HUES64 (cell line): ENCODE results near the gene DDC.
"Not testable (repeated sequence)": the region's sequence is repeated elsewhere in the genome, so short reads cannot be mapped to it uniquely, and the experiment has no call there.

Source experiments
- H3K27ac ChIP-seq: 2 replicates; pipeline ENCODE4 v1.7.0; 2013; ENCODE audit warnings: low read depth, low read length, inconsistent platforms
- H3K27me3 ChIP-seq: 2 replicates; pipeline ENCODE4 v1.6.1; 2013; ENCODE audit warnings: mild to moderate bottlenecking, low read length; ENCODE audit not compliant: insufficient read depth
- H3K36me3 ChIP-seq: 2 replicates; pipeline ENCODE4 v1.6.1; 2013; ENCODE audit warnings: mild to moderate bottlenecking, low read length; ENCODE audit not compliant: insufficient read depth
- H3K4me1 ChIP-seq: 2 replicates; pipeline ENCODE4 v1.6.1; 2013; ENCODE audit warnings: mild to moderate bottlenecking, low read length, moderate library complexity; ENCODE audit not compliant: insufficient read depth
- H3K4me3 ChIP-seq: 2 replicates; pipeline ENCODE4 v1.5.1; 2013; ENCODE audit warnings: mild to moderate bottlenecking, low read length, moderate library complexity
- H3K9ac ChIP-seq: 2 replicates; pipeline ENCODE4 v1.6.1; 2013; ENCODE audit warnings: mild to moderate bottlenecking, low read depth, low read length
- H3K9me3 ChIP-seq: 2 replicates; pipeline ENCODE4 v1.6.1; 2013; ENCODE audit warnings: low read depth, low read length; ENCODE audit not compliant: insufficient read depth
- WGBS: fragments of 150-250, 120-280 bp; methylation state at CpG from one replicate; pipeline ENCODE4 v1.1.7; 2013; ENCODE audit warnings: missing lambda C conversion rate; 5-methylcytosine and 5-hydroxymethylcytosine counted together

DDC gene

DNA sequence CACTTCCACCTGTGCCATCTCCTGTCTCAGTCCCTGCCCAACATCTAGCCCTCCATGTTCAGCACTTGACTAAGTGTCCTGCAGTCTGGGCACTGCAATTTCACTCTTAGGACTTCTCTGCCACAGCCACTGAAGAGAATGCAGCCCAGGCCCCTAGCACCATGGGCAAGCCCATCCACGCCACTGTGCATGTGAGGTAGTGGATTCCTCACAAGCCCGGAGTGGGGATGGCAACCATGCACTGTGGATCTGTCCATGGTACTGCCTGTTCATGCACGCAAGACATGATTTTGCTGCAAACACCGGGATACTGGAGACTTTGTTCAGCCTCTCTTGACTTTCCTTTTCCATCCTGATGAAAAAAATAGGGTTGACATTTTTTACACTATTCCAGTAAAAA is 12.3 kb downstream of the DDC start:
- Histone ChIP-seq H3K4me1 (no peaks in the 10 kb centered on the region), H3K9me3 (no peaks in the 10 kb centered on the region), H3K36me3 (no peaks in the 10 kb centered on the region), H3K27ac (no peak overlapping the region), H3K9ac (no peak overlapping the region), H3K4me3 (no peak overlapping the region), H3K27me3 (no peaks in the 10 kb centered on the region)
- 75% methylated on average over 4 of the region's 4 CpGs for WGBS

DNA sequence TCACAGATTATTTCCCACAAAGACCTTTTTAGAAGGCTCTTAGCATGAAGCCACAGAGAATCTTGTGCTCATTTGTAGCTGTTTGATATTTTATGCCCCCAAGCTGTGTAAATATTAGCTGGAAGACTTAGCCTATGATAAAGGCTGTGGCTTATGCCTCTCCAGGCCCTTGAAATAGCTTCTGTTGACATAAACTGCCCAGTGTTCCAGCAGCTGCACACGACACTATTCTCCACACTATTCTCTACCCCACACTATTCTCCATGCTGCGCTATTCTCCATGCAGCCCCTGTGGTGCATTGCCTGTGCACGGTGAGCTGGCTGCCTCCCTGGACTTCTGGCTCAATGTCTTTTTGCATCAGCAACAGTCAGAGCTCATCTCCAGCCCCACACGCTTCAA is 13.1 kb downstream of the DDC start:
- Histone ChIP-seq H3K27me3 (no peaks in the 10 kb centered on the region), H3K4me3 (no peak overlapping the region), H3K4me1 (no peaks in the 10 kb centered on the region), H3K9ac (no peak overlapping the region), H3K36me3 (no peaks in the 10 kb centered on the region), H3K27ac (no peak overlapping the region), H3K9me3 (no peaks in the 10 kb centered on the region)
- WGBS, result 84% methylated on average over 4 of the region's 4 CpGs

DNA sequence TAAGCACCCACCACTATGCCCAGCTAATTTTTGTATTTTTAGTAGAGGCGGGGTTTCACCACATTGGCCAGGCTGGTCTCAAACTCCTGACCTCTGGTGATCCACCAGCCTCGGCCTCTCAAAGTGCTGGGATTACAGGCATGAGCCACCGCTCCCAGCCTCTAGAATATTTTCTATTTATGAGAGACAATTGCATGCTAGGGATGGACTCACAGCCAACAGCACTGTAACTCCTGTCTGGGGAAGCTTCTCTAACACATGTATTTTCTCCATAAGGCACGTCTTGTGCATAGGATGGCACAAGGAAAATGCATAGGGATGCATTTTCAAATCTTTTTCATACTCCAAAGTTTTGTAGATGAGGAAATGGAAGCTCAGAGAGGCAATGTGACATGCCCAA is 19.6 kb downstream of the DDC start:
- H3K27me3 ChIP-seq, H3K9ac ChIP-seq, H3K9me3 ChIP-seq, H3K36me3 ChIP-seq, H3K27ac ChIP-seq, H3K4me1 ChIP-seq, H3K4me3 ChIP-seq: not testable (repeated sequence)
- WGBS, result 91% methylated on average over 4 of the region's 4 CpGs

DNA sequence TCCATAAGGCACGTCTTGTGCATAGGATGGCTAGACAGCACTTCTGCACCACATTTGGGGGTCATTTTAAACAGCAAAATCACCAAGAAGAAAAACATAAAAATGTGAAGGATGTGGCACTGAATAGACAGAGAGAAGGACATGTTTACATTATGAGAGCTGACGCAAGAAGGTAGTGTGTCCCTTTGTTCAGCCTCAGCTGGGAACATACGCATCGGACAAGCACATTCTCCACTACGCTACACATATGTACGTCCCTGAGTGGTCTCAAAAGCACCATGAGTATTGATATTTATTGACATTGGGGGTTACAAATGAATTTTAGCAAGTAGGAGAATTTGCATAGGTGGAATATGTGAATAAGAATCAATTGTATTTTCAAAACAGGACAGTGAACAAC is 20.2 kb downstream of the DDC start:
- Histone ChIP-seq H3K9me3 (no peaks in the 10 kb centered on the region), H3K27ac (no peak overlapping the region), H3K9ac (no peak overlapping the region), H3K36me3 (no peaks in the 10 kb centered on the region), H3K27me3 (no peaks in the 10 kb centered on the region), H3K4me1 (no peaks in the 10 kb centered on the region), H3K4me3 (no peak overlapping the region)
- 77% methylated on average over 6 of the region's 6 CpGs for WGBS

DNA sequence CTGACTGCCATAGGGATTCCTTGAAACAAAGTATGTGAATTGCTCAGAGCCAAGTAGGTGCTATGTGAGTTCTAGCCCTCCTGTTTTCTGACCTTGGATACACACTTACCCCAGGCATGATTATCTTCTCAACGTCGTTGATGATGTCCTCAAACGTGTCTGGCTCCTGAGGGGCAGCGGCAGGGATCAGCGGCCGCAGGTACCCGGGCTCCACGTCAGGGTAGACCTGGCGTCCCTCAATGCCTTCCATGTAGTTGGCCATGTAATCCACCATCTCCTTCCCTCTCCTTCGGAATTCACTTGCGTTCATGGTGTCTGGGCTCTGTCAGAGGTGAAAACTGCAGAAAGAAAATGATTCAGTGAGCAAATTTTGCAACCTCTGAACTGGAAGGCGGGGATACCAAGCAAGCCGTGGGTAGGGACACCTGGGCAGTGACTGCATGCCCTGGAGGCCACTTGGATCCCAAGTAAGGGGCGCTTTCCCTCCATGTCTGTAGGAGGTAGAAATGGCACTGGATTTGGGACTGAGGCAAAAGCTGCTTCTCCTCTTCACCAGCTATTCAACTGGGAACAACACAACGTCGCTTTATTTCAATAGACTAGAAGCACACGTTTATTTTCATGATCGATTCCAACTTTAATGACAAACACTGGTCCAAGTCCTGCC is 21.3 kb downstream of the DDC start:
- no peaks in the 10 kb centered on the region for H3K36me3 ChIP-seq
- H3K9ac ChIP-seq, result no peak overlapping the region
- H3K4me3 ChIP-seq, result no peak overlapping the region
- H3K9me3 ChIP-seq, result no peaks in the 10 kb centered on the region
- no peak overlapping the region for H3K27ac ChIP-seq
- H3K27me3 ChIP-seq, result no peaks in the 10 kb centered on the region
- WGBS, result 95% methylated on average over 18 of the region's 18 CpGs
- H3K4me1 ChIP-seq, result no peaks in the 10 kb centered on the region

DNA sequence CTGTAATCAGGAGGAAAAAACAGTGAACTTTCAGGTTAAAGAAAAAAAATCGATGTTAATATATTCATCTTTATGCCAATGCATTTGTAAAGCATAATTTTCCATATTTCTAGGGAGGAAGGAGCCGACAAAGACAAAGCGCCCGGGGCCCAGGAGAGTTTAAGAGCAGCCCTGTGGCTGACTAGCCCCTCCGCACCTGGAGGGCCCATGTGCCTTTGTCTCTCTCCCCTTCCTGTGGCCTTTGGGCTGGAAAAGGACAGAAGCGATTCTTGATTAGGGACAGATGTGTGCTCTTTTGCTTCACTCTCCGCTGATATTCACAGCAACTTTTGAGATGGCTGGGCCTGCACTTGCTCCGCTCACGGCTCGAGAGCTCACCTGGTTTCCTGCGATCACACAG is 23.1 kb downstream of the DDC start:
- no peaks in the 10 kb centered on the region for H3K36me3 ChIP-seq
- no peak overlapping the region for H3K9ac ChIP-seq
- no peak overlapping the region for H3K4me3 ChIP-seq
- H3K9me3 ChIP-seq, result no peaks in the 10 kb centered on the region
- no peaks in the 10 kb centered on the region for H3K27me3 ChIP-seq
- WGBS, result 94% methylated on average over 10 of the region's 11 CpGs
- no peaks in the 10 kb centered on the region for H3K4me1 ChIP-seq
- no peak overlapping the region for H3K27ac ChIP-seq

DNA sequence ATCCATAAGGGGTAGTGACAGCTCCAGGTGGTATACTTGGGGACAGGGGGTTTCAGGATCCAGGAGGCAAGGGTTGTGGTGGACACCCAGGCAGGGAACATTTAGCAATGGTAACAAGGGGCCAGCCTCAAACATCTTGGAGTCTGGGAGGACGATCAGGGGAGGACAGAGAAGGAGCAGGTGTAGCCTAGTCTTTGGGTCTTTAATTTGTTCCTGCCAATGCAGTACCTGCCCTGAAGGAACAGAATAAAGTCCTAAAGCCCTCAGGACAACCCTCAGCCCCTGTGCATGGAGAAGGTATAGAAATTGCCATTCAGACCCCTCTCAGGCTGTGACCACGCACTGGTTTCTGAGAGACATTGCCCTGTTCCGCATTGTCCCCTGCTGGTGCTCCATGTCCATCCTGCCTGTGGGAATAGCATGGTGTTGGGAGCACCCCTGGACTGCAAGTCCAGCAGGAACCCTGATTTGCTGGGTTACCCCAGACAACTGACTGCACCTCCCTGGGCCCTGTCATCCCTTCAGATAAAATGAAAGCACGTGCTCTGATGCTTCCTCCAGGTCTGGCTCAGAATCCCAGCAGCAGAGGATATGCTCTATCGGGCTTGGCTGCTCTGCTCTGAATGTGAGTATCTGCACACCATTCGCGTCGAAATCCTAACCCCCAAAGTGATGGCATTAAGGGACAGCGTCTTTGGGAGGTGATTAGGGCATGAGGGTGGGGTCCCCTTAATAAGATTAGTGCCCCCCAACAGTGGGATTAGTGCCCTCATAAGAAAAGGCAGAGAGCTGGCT is 24.2 kb downstream of the DDC start:
- H3K4me3 ChIP-seq, result no peak overlapping the region
- H3K27ac ChIP-seq, result no peak overlapping the region
- no peaks in the 10 kb centered on the region for H3K9me3 ChIP-seq
- H3K27me3 ChIP-seq, result no peaks in the 10 kb centered on the region
- no peak overlapping the region for H3K9ac ChIP-seq
- no peaks in the 10 kb centered on the region for H3K4me1 ChIP-seq
- WGBS, result 91% methylated on average over 9 of the region's 9 CpGs
- H3K36me3 ChIP-seq, result no peaks in the 10 kb centered on the region

DNA sequence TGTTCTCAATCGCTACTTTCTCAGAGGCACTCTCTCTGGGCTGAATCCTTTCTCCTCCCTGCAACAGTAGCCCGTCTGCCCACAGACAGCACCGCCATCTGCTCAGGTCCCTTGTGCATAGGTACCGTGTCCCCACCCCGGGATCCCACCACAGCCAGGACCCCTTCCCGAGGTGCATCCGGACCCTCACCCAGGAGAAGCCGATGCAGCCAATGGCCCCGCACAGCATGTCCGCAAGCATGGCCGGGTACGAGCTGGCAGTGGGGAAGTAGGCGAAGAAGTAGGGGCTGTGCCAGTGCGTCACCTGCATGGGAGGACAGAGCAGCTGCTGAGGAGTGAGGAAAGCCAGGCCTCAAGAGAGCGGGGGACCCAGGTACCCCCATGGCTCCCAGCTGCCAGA is 25.5 kb downstream of the DDC start:
- Histone ChIP-seq H3K27me3 (no peaks in the 10 kb centered on the region), H3K36me3 (no peaks in the 10 kb centered on the region), H3K4me3 (no peak overlapping the region), H3K9ac (no peak overlapping the region), H3K27ac (no peak overlapping the region), H3K4me1 (no peaks in the 10 kb centered on the region), H3K9me3 (no peaks in the 10 kb centered on the region)
- 95% methylated on average over 15 of the region's 15 CpGs for WGBS

DNA sequence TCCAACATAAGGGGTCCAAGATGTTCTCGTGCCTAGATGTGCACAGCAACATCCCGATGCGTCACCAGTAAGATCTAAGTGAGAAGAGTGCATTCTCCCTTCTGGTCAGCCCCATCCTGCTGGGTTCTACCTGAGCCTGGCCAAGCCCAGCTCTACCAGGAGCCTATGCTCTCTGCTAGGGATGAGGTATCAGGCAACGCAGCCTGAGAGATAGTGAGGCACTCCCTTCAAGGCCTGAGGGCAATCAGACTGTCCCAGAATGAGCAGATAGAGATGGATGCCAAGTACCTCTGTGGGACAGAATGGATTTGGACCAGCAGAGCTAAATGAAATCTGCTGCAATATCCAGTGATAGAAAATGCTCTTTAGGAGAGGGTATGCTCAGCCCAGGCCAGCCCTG is 26.7 kb downstream of the DDC start:
- H3K9me3 ChIP-seq, result no peaks in the 10 kb centered on the region
- no peaks in the 10 kb centered on the region for H3K4me1 ChIP-seq
- H3K27me3 ChIP-seq, result no peaks in the 10 kb centered on the region
- H3K36me3 ChIP-seq, result no peaks in the 10 kb centered on the region
- H3K4me3 ChIP-seq, result no peak overlapping the region
- WGBS, result 94% methylated on average over 4 of the region's 4 CpGs
- H3K9ac ChIP-seq, result no peak overlapping the region
- no peak overlapping the region for H3K27ac ChIP-seq

DNA sequence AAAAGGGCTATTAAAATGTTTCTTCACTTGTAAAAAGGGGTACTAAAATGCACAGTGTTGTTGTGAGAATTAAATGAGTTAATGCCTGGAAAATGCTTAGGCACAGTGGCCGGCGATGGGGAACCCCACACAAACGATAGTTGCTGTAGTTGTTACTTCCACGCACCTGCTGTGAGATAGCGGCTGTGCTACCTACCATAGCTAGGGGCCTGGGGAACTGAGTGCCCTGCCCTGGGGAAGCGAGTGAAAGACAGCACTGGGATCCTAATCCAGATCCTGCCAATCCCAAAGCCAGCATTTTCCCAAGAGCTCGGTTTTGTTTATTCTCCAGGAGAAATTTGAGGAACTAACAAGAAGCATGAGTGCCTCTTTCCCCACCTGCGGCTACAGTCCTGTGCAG is 27.8 kb downstream of the DDC start:
- no peaks in the 10 kb centered on the region for H3K27me3 ChIP-seq
- no peaks in the 10 kb centered on the region for H3K36me3 ChIP-seq
- WGBS, result 94% methylated on average over 8 of the region's 8 CpGs
- H3K4me3 ChIP-seq, result no peak overlapping the region
- no peaks in the 10 kb centered on the region for H3K9me3 ChIP-seq
- H3K4me1 ChIP-seq, result no peaks in the 10 kb centered on the region; the same call in 1 of the 2 replicates
- H3K9ac ChIP-seq, result no peak overlapping the region
- no peak overlapping the region for H3K27ac ChIP-seq

DNA sequence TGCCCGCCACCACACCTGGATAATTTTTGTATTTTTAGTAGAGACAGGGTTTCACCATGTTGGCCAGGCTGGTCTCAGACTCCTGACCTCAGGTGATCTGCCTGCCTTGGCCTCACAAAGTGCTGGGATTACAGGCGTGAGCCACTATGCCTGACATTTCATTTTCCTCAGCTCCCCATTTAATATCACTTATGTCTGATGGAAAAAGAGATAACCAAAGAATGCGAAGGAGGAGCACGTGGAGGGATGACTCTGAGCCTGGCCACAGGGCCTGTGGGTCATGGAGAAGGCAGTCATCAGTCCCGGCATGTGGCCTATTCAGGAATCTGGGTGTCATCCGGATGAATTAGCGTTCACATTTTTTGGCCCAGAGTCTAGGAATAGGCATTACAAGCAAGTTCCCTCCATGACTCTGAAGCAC is 29.9 kb downstream of the DDC start:
- not testable (repeated sequence) for H3K9ac ChIP-seq, H3K4me3 ChIP-seq, H3K9me3 ChIP-seq, H3K27me3 ChIP-seq, H3K36me3 ChIP-seq, H3K27ac ChIP-seq
- H3K4me1 ChIP-seq, result peaks cover 16% of the 10 kb centered on the region; the same call in 1 of the 2 replicates
- 89% methylated on average over 7 of the region's 7 CpGs for WGBS
